ENCODE measurements around the gene VASH2. TPM values are rescaled to one million over a fixed set of nuclear protein-coding genes. Genes with fewer than 3 reads are reported as not detected.

Gene VASH2
- total and polyA plus RNA-seq, 2 of the 8 experiments (the other 6 are each of a cell fraction or from before 2014, with no cell fraction given), result 44.0 to 187 TPM

DNA sequence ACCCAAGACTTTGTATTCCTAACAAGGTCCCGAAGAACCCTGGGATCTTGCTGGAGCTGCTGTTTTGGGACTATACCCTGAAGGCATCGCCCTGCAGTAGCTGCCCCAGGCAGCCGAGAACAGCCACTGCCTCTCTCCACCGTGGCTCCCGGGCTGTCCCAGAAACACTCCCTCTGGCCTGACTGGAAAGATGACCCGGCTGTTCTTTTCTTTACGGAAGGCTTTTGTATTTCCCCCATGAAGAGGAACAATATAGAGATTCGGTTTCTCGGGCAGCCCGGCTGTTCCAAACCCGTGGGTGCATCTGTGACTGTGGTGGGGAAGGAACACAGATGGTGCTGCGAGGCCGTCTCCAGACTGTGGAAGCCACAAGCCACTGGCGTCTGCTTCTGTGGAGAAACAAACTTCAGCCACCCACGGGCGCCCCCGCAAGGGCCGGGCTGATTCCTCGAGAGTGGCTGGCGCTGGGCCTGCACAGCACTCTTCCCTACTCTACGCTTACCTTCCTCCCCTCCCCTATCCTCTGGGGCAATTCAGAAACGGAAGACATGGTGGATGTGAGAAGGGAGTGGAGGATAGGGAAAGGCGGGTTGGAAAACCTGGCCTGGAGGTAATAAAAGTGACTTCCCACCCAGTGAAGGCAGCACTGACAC is 33.7 kb upstream of the VASH2 start (continued):
- TF ChIP-seq, protein P1, sequence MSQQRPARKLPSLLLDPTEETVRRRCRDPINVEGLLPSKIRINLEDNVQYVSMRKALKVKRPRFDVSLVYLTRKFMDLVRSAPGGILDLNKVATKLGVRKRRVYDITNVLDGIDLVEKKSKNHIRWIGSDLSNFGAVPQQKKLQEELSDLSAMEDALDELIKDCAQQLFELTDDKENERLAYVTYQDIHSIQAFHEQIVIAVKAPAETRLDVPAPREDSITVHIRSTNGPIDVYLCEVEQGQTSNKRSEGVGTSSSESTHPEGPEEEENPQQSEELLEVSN (IDR thresholded peaks at IDR 0.05), result no peak
- TF ChIP-seq NRF1 (IDR thresholded peaks at IDR 0.05; ENCODE audit: low read depth, low read length), result no peak
- TF ChIP-seq CREB1 (IDR thresholded peaks at IDR 0.05), result peak; percentile 54
- TF ChIP-seq CBX8 (IDR thresholded peaks at IDR 0.05; ENCODE audit: borderline replicate concordance, low read depth, low read length), result no peak
- TF ChIP-seq SP1 (IDR thresholded peaks at IDR 0.05; ENCODE audit: low read depth, low read length), result peak; percentile 99
